ENCODE measurements around the gene UMAD1.

DNA sequence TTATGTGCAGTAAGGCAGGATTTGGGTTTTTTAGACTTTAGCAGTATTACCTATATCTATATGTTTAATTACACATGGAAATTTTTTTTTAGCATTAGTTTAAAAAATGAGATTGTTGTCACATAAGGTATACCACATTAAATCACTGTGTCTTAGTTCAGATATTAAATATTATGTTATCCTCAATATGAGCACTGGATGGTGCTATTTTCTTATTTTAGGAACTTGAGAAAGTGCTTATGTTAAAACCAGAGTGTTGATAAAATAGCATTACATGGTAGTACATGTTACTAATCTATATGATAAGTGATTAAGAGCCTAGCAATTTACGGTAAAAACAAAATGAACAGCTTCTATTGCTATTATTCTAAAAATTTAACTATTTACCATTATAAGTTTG, 45.1 kb upstream of the UMAD1 start:
- TF ChIP-seq ZFP3 (CRISPR knock-in tag; IDR thresholded peaks at IDR 0.05) (no peak), RARB (CRISPR knock-in tag; IDR thresholded peaks at IDR 0.05) (no peak), GLIS3 (CRISPR knock-in tag; IDR thresholded peaks at IDR 0.05) (no peak), ARNTL (CRISPR knock-in tag; IDR thresholded peaks at IDR 0.05; ENCODE audit: borderline replicate concordance, low read depth) (no peak), ZFP30 (CRISPR knock-in tag; IDR thresholded peaks at IDR 0.05) (no peak), ZNF70 (CRISPR knock-in tag; IDR thresholded peaks at IDR 0.05) (no peak)
- TF ChIP-seq, protein P1, sequence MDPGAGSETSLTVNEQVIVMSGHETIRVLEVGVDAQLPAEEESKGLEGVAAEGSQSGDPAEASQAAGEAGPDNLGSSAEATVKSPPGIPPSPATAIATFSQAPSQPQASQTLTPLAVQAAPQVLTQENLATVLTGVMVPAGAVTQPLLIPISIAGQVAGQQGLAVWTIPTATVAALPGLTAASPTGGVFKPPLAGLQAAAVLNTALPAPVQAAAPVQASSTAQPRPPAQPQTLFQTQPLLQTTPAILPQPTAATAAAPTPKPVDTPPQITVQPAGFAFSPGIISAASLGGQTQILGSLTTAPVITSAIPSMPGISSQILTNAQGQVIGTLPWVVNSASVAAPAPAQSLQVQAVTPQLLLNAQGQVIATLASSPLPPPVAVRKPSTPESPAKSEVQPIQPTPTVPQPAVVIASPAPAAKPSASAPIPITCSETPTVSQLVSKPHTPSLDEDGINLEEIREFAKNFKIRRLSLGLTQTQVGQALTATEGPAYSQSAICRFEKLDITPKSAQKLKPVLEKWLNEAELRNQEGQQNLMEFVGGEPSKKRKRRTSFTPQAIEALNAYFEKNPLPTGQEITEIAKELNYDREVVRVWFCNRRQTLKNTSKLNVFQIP (CRISPR knock-in tag; IDR thresholded peaks at IDR 0.05; ENCODE audit: borderline replicate concordance, low read depth): no peak
- TF ChIP-seq, protein P2, sequence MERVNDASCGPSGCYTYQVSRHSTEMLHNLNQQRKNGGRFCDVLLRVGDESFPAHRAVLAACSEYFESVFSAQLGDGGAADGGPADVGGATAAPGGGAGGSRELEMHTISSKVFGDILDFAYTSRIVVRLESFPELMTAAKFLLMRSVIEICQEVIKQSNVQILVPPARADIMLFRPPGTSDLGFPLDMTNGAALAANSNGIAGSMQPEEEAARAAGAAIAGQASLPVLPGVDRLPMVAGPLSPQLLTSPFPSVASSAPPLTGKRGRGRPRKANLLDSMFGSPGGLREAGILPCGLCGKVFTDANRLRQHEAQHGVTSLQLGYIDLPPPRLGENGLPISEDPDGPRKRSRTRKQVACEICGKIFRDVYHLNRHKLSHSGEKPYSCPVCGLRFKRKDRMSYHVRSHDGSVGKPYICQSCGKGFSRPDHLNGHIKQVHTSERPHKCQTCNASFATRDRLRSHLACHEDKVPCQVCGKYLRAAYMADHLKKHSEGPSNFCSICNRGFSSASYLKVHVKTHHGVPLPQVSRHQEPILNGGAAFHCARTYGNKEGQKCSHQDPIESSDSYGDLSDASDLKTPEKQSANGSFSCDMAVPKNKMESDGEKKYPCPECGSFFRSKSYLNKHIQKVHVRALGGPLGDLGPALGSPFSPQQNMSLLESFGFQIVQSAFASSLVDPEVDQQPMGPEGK (CRISPR knock-in tag; IDR thresholded peaks at IDR 0.05; ENCODE audit: borderline replicate concordance): no peak
- TF ChIP-seq, protein P3, sequence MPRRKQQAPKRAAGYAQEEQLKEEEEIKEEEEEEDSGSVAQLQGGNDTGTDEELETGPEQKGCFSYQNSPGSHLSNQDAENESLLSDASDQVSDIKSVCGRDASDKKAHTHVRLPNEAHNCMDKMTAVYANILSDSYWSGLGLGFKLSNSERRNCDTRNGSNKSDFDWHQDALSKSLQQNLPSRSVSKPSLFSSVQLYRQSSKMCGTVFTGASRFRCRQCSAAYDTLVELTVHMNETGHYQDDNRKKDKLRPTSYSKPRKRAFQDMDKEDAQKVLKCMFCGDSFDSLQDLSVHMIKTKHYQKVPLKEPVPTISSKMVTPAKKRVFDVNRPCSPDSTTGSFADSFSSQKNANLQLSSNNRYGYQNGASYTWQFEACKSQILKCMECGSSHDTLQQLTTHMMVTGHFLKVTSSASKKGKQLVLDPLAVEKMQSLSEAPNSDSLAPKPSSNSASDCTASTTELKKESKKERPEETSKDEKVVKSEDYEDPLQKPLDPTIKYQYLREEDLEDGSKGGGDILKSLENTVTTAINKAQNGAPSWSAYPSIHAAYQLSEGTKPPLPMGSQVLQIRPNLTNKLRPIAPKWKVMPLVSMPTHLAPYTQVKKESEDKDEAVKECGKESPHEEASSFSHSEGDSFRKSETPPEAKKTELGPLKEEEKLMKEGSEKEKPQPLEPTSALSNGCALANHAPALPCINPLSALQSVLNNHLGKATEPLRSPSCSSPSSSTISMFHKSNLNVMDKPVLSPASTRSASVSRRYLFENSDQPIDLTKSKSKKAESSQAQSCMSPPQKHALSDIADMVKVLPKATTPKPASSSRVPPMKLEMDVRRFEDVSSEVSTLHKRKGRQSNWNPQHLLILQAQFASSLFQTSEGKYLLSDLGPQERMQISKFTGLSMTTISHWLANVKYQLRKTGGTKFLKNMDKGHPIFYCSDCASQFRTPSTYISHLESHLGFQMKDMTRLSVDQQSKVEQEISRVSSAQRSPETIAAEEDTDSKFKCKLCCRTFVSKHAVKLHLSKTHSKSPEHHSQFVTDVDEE (CRISPR knock-in tag; IDR thresholded peaks at IDR 0.05): no peak

Data from SK-N-SH treated with all-trans-retinoic acid at 6 μM for 48 hours (cell line).